GM21390 (cell line): ENCODE results near the gene CDKN2B-AS1.

ENCODE experiments used
- ATAC-seq: cut with Tn5 transposase; IDR thresholded peaks from one replicate; pipeline ENCODE4 v1.9.1; 2021; ENCODE audit not compliant: unreplicated experiment

CDKN2B-AS1 gene

DNA sequence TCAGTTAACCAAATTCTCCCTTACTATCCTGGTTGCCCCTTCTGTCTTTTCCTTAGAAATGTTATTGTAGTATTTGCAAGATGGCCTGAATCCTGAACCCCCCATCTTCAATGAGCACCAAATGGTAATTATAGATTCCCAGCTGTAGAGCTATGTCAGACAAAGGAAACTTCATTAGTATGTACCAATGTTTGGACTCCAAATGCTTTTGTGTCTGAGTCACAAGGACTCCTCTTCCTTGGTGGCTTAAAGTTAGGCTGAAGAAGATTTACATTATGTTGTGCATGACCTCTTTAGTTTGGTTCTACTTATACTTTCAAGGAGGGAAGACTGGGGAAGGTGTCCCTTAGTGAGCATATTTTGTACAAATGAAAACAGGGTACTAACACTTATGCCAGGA is 120.4 kb downstream of the CDKN2B-AS1 start:
- no peak for ATAC-seq

DNA sequence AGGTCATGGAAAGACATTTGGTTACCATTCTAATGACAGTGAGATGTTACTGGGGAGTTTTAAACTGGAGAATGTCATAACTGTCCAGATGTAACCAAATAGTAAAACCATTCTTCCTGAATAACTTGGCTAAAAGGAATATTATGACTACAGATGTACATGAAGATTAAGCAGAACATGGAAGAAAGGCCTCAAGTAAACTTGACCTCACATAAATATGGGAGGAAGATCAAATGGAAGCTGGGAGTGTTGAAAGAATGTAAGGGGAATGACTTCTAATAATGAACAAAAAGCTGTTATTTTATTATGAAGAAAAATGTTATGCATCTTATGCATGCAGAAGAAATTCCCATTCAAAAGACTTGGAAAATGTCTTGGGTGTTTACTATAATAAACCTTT is 122.2 kb downstream of the CDKN2B-AS1 start:
- no peak for ATAC-seq

DNA sequence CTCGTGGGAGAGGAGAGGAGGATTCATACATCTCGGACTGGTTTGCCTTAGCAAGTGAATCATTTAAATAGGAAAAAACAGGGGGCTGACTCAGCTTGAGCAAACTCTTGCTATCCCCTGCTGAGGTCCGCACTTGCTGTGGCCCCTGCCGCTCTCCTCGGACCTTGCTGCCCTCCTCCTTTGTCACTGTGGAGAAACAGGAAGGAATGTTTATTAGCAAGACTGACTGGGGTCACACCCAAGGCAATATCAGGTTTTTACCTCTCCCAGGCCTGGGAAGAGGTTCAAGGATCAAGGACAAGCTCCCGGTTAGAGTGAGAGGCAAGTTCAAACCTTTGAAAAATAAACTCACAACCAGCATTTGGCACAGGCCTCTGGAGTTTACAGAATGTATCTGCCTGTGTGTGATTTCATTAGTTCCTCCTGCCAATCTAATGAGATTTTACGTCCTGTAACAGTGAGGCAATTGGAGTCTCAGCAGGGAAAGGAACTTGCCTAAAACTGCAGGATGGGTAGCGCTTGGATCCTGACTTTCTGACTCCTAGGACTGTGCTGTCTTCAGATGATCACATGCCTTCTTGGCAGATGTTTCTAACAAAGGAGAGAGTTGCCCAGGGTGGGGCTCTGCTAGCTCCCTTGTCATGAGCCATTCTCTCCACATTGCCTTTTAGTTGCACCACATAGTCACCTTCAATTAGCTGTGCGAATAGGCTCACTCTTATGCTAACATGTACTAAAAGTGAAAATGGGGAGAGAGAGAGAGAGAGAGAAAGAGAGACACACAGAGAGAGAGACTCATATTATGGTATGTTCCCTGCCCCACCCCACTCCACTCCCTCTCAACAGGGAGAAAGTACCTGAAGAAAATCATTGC is 123.2 kb downstream of the CDKN2B-AS1 start:
- no peak for ATAC-seq

DNA sequence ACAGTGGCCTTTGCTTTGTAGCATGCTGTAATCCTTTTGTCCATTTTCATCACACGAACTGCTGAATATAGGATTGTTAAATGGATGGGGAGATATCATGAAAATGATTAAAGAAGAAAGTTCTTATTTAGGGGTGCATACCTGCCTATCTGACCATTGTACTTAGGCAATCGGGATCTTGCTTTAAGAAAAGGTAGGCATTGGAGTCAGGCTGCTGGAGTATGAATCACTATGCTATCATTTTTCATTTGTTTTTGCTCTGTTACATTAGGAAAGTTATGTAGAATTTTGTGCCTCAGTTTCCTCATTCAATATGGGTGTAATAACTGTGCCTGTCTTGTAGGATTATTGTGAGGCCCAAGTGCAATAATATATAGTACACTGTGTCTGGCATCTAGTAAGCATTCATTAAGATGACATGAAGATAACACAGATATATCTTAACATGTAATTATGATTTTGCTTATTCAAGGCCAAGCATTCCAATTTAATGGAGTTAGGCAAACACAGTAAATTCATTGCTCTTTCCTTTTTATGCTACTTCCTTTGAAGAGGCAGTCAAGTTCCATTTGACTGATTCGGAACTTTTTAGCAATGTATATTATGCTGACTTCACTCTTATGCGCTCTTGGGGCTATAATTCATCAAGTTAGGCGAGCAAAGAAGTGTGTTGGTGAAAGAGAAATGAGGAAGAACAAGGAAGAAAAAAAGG is 124.4 kb downstream of the CDKN2B-AS1 start:
- ATAC-seq, result no peak

DNA sequence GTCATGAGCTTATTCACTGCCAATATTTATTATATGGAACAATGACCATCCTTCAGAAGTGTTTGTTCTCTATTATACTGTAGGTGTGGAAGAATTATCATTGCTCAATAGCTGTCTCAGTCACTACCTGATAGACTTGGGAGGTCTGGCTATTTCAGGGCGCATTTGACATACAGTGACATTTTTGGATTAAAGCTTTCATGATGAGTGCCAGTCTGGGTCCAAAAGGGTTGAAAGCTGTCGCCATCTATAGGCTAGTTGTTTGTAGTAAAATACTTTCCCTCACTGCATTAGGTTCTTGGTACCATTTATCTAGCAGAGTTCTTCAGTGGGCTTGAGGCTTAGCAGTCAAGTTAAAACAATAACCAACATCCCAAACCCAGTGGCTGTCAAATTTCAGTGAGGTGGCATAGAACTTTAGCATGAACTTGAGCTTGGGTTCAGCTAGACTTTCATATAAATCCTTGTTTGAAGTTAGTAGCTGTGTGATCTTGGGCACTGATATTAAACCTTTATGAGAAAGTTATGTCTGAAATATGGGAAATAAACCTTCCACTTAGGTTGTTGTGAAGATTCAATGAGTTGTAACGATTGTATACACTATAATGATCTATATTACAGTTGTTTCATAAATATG is 125.0 kb downstream of the CDKN2B-AS1 start:
- ATAC-seq, result peak; percentile 73

DNA sequence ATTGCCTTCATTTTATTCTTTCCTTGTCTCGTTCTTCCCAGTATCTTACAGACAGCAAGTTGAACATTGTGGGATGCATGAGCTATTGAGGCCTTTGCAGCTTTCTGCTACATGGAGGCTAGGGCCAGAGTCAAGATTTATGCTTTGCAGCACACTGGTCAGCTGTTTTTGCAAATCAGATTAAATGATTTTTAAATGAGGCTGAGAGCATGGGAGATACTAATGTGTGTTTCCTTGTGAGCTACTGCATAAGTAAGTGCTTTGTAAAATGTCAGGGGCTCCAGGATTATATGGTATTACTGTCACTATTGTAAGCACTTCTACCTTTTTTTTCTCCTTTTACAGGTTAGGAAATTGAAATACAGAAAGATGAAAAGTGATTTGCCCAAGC is 125.6 kb downstream of the CDKN2B-AS1 start:
- no peak for ATAC-seq

DNA sequence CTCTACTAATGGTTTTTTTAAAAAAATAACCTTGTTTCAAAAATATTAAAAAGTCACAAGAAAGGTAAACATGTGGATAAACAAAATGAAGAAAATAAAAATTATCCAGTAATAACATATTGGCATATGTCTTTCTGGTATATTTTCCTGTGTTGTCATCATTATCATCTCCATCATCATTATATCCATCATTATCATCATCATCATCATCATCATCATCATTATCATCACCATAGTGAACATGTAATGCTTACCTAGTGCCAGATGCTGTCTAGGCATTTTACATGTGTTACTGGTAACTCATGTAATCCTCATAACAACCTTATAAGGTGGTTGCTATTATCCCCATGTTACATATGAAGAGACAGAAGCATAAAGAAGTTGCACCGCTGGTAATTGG is 126.0 kb downstream of the CDKN2B-AS1 start:
- no peak for ATAC-seq

DNA sequence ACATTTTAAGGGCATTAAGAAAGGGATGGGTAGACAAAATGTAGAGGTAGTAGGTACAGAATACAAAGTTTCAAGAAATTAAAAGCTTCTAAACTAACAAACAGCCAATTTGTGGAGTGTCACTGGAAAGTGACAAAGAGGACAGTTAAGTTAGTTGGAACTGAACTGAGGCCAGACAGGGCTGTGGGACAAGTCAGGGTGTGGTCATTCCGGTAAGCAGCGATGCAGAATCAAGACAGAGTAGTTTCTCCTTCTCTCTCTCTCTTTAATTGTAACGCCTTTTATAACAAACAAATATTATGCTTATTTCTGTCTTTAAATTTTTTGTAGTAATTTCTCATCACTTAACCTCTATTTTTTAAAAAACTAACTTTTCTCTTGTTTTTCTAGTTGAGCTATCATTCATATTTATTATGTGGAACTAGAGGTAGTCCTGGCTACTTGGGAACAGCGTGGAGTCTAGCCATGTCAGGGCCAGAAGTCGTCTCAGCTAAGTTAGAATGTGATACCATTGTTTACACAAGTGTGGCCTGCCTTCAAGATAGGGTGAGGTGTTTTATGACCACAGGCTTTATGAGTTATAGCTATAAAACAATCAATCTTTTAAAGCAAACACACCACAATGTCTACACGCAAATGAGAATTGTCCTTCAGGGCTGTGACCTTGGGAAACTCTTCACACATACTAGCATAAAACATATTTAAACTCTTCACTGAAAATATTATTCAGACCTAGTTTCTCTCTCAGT is 129.8 kb downstream of the CDKN2B-AS1 start:
- no peak for ATAC-seq

DNA sequence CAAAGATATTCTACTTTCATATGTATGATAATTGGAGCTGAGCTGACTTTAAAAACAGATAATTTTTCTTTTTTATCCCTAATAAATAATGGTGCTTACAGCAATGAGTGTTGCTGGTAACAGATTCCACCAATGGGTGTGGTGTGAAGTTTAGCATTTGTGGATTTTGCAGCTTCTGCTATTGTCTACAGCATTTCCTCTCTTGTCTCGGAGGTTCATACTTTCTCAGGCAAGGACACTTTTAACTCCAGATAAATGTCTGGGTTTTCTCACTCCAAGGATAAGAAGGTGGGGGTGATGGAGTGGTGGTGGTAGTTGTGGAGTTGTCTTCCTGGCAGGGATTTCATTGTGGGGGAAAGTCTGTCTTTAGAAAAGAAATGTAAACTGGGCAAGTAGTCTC is 134.5 kb downstream of the CDKN2B-AS1 start:
- ATAC-seq, result no peak

DNA sequence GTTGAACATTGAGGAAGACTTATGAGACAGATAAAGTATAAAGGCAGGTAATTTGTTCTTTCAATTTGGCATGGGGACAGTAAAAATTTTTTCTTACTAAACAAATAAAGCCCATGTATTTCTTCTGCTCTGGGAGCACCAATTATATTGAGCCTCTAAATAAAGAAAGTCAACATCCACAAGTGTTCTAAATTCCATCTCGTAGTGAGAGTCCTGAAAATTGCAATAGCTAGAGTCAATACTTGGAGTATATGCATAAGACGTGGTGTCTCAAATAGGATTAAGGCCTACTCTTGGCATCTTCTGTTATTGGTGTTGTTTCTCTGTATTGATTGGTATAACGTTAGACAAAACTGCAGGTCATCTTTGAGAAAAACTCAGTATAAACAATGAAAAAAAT is 135.0 kb downstream of the CDKN2B-AS1 start:
- no peak for ATAC-seq

DNA sequence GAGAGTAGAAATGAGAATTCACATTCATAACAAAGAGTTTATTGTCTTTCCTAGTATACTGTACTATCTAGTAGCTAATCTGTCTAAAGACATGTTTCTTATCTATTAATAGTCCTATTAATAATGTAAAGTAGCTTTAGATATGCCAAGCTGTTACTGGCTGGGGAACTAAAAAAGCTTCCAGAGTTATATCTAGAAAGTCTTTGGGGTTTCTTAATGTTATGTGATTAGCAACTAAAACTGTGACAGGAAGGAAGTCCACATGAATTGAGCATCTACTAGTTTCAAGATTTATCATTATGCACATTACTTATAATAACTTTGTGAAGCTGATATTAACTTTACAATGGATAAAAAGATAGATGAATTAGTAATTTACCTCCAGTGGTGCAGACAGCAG is 137.2 kb downstream of the CDKN2B-AS1 start:
- ATAC-seq, result no peak

DNA sequence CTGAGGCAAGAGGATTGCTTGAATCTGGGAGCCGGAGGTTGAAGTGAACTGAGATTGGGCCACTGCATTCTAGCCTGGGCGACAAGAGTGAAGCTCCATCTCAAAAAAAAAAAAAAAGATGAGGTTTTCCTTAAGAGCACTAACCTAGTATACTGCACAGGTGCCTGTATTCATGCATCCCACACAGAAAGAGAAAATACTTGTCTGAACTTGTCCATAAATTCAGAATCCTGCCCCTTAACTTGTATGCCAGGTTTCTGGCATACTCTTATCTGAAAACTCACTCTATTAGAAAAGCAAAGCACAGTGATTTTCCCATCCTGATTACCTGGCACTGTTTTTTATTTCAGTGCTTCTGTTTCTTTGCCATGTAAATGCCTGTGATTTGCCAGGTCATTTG is 139.8 kb downstream of the CDKN2B-AS1 start:
- no peak for ATAC-seq

DNA sequence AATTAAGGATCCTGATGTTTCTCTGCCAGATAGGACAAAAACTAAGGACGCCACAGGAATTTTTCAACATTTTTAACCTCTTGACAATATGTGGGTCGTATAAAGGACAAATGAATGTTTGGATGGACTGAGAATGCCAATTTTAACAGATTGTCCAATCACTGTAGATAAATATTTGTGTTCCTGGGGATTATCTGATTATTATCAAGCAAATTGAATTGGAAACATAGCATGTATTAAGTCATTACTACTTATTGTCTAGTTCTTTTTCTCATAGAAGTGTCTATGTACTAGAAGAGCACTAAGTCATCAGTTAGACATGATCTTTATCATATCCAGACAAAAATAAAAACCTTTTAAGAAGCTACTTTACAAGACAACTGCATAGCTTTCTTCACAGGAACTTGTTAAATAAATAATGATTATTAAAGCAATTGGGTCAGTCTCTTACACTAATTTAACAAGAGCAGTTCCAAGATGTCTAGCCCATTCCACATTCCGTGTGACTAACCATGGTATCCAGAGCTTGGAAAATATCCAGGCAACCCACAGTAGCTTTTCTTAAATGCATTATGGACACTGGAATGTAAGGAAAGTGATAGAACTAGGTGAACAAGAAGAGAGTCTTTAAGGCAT is 142.0 kb downstream of the CDKN2B-AS1 start:
- ATAC-seq, result no peak

DNA sequence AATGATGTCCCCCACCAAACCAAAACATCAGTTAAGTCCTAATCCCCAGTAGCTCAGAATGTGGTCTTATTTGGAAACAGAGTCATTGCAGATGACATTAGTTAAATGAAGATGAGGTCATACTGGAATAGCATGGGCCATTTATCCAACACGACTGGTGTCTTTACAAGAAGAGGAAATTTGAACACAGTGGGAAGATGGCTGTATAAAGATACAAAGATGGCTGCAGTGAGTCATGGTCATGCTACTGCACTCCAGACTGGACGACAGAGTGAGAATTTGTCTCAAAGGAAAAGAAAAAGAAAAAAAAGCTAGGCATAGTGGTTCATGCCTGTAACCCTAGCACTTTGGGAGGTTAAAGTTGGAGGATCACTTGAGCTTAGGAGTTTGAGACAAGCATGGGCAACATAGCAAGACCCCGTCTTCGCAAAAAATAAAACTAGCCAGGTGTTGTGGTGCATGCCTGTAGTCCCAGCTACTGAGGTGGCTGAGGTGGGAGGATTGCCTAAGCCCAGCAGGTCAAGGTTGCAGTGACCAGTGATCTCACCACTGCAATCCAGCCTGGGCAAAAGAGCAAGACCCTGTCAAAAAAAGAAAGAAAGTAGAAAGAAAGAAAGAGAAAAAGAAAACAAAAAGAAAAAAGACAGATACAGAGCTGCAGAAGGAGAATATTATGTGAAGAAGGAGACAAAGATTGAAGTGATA is 144.5 kb downstream of the CDKN2B-AS1 start:
- no peak for ATAC-seq

DNA sequence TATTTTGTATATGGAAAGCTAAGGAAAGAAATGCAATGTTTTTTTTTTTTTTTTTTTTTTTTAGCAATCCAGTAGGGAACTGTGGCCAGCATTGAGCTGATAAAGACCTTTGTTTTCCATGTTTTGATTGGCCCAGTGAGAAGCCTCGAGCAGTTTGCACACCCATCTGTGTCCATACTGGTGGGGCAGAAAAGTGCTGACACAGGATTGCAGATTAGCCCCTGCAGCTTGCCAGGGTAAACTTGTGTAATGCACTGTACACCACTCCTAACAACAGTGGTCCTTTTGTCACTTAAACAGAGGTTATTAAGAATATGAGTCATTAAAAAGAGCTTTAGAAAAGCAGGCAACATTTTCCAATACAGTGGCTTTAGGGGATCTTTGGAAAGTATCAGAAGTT is 147.3 kb downstream of the CDKN2B-AS1 start:
- ATAC-seq, result no peak

DNA sequence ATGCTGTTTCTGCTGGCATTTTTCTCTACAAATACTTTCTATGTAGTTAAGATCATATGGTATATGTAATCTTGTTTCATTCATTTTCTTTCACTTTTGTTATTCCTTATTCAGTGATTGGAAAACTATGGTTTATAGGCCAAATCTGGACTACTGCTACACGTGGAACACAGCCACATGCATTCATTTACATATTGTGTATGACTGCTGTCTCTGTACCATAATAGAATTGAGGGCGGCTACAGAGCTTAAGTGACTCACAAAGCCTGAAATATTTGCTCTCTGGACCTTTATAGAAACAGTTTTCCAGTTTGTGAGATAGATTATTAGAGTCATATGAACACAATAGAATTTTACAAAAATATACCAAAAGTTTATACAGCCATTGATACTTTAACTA is 148.1 kb downstream of the CDKN2B-AS1 start:
- no peak for ATAC-seq

DNA sequence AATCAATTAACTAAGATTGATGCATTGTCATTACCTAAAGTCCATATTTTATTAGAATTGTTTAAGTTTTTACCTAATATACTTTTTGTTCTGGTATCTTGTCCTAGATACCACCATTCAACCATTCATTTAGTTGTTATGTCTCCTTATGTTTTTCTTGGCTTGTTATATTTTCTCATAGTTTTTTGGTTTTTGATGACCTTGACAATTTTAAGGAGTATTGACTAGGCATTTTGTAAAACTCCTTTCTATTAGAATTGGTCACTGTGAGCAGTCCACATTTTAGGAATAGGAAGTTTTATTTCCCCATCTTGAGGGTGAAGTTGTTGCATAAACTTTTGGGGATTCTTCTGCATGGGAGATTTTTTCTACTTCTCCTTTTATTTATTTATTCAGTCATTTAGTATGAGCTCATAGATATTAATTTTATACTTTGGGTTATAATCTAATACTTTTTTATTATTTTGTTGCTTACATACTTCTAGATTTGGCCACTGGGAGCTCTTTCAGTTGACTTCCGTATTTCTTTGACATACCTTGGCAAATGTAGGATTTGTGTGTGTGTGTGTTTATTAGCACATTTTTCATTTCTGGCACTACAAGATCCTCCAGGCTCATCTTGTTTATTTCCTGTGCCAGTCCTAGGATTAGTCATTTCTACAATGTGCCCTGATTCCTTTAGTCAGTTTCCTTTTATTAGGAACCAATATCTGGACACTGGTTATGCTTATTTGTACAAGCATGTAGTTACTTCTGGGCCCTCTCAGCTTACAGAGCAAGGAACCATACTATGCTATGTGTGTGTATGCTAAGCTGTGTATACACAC is 149.4 kb downstream of the CDKN2B-AS1 start:
- ATAC-seq, result no peak

DNA sequence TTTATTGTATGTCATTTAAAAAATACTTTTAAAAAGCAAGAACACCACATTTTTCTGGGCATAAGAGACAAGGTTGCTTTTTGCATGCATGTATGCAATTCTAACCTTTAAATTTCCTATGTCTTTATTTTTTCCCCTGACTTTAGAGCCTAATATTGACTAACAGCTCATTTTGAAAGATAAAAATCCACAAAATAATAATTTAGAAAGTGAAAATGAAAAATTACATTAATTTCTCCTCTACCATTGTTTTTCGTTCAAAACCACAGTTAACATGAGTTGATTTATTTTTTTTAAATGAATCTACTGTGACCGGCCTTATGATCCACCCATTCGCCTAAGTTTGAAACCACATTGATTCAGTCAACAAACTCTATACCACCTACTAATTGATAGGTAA is 152.0 kb downstream of the CDKN2B-AS1 start:
- ATAC-seq, result no peak

DNA sequence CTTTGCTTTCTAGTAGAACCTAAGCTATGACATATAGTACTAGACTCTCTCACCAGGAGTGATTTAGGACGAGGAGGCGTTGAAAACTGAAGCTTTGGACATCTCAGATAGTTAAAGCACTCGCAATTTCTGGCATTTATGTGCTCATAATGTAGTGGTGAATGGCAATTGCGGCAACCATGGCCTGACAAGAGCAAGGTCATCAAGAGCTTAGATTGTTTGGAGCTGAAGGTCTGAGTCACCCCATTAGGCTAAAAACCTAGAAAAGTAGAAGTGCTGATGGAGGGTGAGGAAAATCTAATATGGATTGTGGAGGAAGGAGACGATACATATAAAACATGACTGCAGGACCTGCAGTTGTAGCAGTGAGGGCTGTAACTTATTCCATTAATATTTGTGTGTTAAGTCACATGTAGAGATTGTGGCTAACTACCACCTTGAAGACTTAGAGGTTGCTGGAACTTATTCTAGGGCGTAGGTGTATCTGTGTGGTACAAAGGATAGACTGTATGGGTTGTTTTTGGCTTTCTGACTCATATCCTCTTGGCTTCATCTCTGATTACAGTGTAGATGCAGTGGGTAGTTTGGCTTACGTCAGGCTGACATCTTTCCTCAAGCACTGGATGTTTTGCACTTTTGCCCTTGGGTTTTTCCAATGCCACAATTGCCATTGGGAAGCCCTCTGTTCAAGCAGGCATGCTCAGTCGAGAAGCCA is 153.4 kb downstream of the CDKN2B-AS1 start:
- no peak for ATAC-seq
